GM19023 (cell line): Measurements from ENCODE around the gene EXOG.

Experiments
- ATAC-seq: cut with Tn5 transposase; IDR thresholded peaks from one replicate; pipeline ENCODE4 v1.9.1; 2021; ENCODE audit warnings: mild to moderate bottlenecking, moderate library complexity; ENCODE audit not compliant: unreplicated experiment

Gene EXOG

DNA sequence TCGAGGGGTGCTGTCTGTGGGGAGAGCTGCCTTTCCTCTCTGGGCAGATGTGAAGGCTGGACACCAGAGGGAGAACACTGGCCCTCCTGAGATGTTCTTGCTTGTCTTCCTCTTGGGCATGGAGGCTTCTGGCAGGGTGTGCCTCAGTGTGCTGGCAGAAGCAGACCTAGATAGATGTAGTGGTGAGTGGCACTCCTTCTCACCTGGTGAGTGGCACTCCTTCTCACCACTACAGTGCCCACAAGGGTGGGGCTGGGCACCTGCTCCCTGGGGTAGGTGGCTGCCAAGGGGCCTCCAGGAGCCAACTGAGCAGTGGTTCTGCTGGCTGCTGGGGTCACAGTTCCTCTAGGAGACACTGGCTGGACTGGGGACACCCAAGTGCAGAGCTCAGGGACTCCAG is 23.8 kb upstream of the EXOG start:
- no peak for ATAC-seq

- ATAC-seq, result no peak
These were observed 22.9 kb upstream of the EXOG start for GRCh38 chr3:38473229-38473628.

DNA sequence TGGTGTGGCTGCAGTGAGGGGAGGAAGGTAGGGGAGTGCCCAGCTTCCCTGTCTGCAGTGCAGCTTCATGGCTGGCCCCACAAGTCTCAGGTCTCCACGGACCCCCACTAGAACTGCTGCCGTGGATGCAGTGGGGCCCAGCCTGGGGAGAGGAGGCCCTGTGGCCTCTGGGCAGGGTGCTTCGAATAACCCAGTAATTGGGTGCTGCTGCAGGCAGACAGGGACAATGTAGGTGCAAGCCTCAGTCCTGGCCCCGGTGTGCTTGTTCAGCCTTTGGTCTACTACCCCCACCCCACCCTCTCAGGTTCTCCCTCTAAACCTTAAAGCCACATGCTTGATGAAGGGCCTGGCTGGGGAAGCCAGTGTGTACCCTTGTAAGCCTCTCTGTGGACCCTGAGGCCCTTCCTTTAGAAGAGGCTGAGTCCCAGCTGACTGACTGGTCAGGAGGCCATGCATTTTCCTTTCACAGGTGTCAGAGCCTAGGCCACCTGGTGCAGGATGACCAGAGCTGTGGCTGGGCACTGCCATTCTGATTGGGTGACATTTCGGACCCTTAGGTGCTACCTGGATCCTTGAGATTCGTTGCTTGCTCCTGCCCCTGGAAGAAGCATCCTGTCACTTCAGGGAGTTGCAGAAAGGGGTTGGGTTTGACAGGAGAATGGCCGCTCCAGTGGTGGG is 21.1 kb upstream of the EXOG start:
- no peak for ATAC-seq

GRCh38 chr3:38475716-38476115 is 20.4 kb upstream of the EXOG start:
- ATAC-seq, result no peak

- ATAC-seq, result no peak
These were observed 19.9 kb upstream of the EXOG start for GRCh38 chr3:38476157-38476756.

- no peak for ATAC-seq
These were observed 18.9 kb upstream of the EXOG start for GRCh38 chr3:38477057-38477820.

DNA sequence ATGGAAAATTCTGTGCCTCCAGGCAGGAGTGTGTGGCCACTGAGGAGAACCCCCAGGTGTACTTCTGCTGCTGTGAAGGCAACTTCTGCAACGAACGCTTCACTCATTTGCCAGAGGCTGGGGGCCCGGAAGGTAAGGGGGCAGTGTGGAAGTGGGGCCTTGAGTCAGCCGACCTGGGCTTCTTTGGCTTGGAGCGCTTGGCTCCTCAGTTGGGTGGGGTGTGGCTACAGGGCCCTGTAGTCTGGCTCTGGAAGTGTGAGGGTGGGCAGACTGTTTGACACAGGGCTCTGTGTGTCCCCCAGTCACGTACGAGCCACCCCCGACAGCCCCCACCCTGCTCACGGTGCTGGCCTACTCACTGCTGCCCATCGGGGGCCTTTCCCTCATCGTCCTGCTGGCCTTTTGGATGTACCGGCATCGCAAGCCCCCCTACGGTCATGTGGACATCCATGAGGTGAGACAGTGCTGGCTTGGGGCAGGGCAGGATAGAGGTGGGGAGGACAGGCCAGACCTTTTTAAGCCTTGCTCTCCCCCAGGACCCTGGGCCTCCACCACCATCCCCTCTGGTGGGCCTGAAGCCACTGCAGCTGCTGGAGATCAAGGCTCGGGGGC is 18.2 kb upstream of the EXOG start:
- no peak for ATAC-seq

DNA sequence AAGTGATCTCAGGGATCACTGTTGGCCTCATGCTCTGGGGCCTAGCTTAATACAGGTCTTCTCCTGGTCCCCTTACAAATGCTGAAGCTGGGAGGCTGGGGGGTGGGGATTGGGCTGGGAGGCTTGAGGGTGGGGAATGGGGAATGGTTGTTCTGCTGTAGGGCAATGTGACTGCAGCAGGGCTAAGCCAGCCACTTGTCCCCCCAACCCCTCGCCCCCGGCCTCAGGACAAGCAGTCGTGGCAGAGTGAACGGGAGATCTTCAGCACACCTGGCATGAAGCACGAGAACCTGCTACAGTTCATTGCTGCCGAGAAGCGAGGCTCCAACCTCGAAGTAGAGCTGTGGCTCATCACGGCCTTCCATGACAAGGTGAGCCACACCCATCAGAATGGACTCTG is 17.2 kb upstream of the EXOG start:
- no peak for ATAC-seq

GRCh38 chr3:38479431-38480092 is 16.6 kb upstream of the EXOG start:
- peak; percentile 73 for ATAC-seq

GRCh38 chr3:38480093-38480445 is 16.1 kb upstream of the EXOG start:
- no peak for ATAC-seq

GRCh38 chr3:38480930-38481329 is 15.2 kb upstream of the EXOG start:
- no peak for ATAC-seq

DNA sequence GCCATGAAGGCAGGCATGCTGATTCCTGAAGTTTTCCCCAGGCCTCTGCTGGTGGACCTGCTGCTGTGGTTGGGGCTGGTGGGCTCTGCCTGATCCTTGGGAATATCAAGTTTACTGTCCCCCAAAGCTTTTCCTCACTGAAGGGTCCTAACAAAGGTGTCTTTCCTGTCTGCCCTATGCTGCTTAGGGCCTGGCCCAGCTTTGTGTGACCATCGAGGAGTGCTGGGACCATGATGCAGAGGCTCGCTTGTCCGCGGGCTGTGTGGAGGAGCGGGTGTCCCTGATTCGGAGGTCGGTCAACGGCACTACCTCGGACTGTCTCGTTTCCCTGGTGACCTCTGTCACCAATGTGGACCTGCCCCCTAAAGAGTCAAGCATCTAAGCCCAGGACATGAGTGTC is 13.2 kb upstream of the EXOG start:
- ATAC-seq, result no peak

DNA sequence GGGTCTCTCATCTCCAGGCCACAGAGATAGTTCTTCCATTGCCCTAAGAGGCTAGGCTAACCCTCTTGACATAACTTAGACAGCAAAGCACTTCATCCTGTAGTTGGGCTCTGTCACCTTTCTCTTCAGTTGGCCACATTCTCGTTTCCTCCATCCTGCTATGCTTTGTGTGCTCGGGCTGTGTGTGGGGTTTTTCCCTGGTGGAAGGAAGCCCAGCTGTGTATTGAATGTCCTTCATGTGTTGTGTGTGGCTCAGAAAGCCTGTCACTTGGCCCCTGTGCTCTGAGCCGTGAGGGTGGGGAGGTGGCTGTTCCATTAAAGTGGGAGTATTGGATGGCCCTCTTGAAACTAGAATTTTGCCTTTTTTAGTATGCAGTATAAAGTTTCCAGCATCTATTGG is 8.8 kb upstream of the EXOG start:
- ATAC-seq, result peak; percentile 96

DNA sequence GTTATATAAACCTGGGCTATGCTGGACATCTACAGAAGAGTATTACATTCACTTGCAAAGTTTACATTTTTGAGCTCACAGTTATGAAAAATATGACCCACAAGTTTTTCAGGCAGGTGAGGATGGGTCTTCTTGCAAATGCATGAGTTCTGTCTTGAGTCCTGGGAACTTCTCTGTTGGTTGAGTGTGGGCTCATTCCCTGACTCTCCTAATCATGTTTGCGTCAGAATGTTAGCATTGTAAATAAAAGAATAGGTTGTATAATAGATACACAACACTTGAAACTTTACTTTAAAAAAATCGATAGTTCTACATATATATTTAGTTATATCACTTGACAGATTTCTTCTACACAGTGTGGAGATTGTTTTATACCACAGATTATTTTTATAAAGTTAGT is 7.2 kb upstream of the EXOG start:
- ATAC-seq, result no peak

GRCh38 chr3:38489766-38490165 is 6.4 kb upstream of the EXOG start:
- ATAC-seq, result no peak

DNA sequence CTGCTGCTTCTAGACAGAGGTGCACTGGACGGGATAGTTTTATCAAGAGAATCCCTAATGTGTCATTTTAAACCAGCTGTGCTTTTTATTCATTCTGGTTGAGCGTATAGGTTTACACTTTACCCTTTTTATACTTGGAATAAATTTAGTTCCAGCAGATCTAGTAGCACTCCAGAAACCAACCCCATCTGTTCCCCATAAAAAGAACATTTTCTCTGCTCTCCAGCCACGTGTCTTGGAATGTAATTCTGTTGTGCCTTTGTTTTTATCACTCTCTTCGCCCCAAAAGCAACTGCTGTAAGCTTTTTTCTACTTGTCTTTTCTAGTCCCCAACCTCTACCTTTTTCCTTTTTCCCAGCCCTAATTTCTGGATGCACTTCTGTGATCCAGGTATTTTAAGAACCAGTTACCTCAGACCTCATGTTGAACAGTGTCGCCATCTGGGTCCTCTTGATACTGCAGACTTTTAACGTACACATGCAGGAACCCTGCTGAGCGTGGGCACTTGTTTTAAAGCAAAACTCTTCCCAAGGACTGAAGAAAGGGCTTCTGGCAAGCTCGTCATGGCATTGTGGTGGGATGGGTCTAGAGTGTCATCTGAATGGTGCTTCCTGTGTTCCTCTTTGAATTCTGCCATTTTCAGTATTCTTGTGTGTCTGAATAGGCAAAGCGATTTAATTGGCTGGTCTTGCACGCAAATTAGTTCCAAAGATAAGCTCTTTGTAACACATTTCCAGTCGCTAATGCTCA is 5.7 kb upstream of the EXOG start:
- ATAC-seq, result no peak

GRCh38 chr3:38491215-38491614 is 4.9 kb upstream of the EXOG start:
- ATAC-seq, result no peak

- ATAC-seq, result no peak
These were observed 3.1 kb upstream of the EXOG start for GRCh38 chr3:38493031-38493430.

DNA sequence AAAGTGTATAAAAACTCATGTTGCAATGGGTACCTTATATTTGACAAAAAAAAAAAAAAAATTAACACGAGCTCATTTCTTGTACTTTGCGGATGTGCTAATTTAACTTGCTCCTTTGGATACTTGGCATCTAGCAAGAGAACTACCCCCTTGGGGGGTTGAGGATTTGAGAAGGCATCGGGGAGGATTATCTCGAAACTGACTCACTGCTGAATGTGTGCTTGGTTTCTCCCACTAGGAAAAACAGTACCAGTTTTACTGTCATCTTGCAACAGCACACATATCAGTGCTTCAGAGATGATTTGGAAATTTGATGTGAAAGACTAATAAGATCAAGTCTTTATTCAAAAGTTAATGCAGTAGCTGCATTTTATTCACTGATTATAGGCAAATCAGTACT is 891 bp downstream of the EXOG start:
- ATAC-seq, result no peak

DNA sequence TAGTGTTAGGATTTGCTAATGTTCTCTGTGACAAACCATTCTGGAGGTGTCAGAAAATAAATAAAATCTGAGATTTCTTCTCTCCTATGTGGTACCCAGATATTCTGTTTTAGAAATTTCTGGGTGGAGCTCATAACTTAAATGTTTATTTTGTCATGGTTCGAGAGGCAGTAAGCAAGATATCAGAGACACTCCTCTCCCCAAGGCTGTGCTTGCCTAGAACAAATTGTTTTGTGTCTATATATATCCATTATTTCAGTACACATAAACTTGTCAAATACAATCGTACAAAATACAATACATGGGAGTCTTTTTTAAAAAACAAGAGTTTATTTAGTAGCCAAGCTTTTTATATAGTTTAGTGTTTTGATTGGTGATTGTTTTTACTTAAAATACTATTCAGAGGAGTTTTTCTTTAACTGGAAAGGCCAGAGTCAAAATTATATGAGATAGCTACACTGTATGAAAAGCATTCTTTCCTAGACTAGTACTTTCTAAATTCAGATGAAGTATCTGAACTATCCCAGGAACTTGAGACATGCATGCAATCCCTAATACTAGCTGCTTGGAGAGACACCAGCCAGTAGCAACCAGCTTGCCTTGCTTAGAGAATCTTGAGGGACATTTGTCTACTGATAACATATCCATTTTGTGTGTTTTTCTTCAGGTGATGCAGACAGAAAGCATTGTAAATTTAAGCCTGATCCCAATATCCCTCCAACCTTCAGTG is 4.7 kb downstream of the EXOG start:
- no peak for ATAC-seq
